Suppressor macrophage (primary cell): Measurements from ENCODE around the gene SYF2.
"Not testable (repeated sequence)": the region's sequence is repeated elsewhere in the genome, so short reads cannot be mapped to it uniquely, and the experiment has no call there.

ENCODE experiments used
- DNase-seq, 4 experiments: peaks; one replicate each; pipeline ENCODE4 v3.0.0-alpha.2; 2020 to 2022

Gene SYF2

DNA sequence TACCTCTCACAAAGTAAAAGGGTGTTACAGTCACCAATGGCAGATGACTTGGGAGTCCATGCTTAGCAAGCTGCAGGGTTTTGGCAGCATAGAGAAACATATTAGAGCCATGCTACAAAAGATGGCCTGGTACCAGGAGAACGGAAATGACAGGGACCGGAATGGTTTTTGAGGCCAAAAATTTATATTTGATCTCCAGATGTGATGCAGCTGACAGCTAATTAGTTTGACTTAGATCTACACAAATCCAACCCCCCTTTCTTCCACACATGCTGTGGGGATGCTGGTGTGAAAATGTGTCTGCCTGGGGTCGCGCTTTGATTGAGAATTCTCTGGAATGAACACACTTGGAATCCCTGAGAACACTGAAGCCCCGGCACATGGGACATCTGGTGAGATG lies 26.5 kb downstream of the SYF2 start:
- DNase-seq = no peak

DNA sequence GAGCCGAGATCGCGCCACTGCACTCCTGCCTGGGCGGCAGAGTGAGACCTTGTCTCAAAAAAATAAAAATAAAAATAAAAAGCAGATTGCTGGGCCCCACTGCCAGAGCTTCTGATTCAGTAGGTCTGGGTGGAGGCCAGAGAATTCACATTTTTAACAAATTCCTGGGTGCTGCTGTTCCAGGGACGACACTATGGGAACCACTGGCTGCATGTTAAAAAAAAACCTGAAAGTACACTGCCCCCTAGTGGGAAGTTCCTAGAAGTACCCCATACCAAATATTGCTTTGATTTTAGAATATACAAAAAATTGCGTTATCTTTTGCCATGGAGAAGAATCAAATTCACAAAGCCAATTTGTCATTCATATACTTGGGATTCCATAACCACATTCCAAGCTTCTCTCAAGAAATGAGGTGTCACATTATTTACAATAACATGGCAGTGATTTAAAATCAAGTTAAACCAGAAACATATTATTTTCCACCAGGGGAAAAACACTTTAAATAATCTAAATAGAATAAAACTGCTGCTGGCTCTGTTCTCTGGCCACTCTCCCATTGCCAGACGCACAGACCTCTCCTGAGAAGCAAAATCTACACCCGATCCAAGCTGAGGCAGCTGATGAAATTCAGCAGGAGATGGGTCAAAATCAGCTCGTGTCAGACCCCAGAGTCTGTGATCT lies 27.4 kb downstream of the SYF2 start:
- DNase-seq = peak; percentile 58 to 83 (median 70)

DNA sequence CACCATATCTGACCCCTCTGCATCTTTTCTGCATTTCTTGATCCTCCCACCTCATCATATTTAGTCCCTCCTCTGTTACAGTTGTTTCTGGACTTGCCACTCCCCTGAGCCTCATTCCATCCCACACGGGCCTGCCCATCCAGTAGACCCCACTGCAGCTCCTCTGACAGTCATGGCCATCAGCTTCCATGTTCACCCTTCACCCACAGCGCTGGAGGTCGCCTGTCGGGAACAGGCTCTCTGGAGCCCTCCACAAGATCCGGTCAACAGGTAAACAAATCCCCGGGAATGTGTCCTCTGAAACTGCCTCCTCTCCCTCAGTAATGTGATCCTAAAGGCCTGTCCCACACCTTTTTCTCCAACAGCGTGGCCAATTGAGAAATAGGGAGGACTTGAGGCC lies 31.3 kb downstream of the SYF2 start:
- DNase-seq = no peak

DNA sequence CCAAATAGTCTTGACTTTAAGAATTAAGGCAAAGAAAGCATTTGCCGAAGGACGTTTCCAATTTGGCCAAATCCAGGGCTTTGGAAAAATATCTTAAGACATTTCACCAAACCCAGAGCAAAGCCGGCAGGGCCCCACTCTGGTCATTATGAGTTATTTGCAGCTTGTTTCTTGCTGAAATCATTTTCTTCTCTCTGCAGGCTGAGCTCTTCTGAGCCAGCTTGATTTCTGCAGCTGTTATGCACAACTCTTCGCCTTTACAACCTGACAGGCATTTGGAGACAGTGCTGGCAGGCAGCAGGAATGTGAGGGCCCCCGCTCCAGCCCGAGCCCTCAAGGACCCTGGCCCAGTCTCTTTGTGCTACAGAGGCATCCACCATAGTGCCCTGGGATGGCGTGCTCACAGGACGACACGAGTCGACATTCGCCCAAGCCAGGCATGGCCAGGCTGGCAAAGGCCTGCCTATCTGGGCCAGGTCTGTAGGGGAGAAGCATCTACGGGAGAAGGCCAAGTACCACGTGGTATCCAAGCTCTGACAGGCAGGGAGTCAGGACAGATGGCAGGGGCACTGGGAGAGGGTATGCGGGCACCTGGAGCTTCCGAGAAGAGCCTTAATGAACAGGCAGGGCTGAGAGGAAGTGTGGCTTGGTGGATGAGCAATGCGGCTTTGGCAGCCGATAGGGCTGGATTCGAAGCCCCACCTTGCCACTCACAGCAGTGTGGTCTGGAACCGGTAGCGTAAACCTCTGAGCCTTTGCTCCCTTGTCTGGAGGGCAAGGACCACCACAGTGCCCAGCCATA lies 32.3 kb downstream of the SYF2 start:
- no peak for DNase-seq

DNA sequence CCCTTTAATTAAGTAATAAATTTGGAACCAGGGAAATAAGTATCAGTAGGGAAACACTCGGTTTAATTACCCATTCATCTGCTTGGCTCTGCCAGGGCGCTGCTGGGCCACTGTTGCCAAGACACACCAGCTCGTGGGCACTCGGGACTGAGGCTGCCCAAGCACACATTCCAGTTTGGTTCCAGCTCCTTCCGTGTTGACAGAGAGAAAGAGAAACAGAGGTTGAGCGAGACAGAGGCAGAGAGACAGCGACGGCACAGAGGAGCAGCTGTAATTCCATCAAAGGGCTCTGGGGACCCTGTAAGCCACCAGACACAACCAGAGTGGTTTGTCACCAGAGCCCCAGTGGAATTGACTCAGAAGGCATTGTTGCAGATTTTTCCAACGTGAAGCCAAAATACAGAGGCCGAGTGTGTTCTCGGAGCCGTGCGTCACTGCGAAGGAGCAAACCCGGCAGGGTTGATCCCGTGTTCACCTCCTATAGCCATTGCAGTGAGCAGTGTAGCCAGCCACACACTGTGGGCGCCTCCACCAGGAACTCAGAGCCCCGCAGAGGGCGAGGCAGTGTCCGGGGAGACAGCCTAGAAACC lies 33.5 kb downstream of the SYF2 start:
- DNase-seq = no peak

DNA sequence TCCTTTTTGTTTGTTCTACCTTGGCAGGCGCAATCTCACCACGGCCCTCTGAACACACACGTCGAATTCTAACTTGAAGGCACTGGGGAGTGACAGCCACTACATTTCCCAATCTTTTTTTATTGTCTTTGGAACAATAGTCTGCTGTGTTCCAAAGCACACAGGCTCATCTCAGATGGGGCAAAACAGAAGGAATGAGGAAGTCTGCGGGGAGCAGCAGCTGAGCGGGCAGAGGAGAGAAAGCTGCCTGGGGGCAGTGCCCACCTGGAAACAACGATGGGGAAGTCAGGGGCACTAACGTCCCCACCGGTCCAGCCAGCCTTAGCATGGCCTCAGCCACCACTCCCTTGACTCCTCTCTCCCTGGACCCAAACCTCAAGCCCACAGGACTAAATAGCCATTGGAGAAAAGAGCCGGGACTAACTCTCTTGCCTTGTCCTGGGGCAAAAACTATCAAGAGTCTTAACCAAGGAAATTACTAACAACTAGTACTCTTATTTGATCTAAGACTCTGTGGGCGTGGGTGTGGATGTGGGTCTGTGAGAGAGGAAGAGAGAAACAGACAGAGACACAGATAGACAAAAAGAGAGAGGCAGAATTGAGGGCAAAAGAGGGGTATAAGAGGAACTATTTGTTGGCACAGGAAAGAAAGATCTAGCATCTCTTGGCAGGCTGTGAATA lies 34.2 kb downstream of the SYF2 start:
- peak in 3 of 4 experiments; percentile 8 to 29 (median 19) for DNase-seq

DNA sequence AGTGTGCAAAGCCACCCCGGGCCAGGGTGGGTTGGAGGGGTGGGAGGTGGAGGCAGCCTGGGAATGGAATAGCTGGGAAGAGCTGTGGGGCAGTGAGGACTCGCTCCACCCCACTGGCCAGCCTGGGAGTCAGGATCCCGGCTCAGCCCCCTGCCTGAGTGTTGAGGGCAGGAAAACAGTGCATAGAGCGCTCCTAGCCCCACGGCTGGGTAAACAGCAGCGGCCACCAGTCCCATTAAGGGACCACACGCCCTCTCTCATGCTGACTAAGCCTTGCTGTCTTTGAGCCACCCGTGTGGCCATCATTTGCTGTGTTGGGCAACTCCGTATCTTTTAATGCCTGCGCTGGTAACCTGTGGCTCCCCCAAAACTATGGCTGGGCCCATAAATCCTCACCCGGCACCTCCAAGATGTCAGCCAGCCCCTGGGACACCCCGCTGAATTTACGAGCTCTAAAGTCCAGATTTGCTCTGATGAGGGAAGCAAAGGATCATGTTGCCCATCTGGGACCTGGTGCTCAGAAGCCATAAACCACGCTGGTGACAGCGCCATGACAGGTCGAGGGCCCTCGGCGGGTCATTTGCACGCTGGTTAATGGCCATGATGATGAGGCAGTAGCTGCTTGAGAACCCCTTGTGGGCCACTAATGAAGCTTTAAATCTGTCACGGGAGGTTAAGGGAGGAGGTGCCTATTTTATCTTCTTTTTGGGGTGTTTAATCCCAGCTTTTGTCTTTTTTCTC lies 34.9 kb downstream of the SYF2 start:
- no peak for DNase-seq

DNA sequence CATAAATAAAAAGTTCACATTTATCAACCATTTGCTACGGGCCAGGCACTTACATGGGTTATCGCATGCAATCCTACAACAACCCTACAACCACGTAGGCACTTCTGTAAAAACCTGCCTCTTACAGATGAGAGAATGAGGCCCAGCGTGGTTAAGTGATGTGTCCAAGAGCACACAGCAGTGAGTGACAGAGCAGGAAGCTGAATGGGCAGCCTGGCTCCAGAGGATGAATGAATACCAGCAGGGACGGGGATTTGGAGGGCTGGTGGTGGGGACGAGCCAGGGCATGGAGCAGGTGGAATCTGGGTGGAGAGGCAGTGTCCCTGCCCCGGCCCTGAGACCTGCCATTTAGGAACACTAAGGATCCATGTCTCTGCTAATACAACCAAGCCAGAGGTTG lies 35.5 kb downstream of the SYF2 start:
- DNase-seq = no peak

DNA sequence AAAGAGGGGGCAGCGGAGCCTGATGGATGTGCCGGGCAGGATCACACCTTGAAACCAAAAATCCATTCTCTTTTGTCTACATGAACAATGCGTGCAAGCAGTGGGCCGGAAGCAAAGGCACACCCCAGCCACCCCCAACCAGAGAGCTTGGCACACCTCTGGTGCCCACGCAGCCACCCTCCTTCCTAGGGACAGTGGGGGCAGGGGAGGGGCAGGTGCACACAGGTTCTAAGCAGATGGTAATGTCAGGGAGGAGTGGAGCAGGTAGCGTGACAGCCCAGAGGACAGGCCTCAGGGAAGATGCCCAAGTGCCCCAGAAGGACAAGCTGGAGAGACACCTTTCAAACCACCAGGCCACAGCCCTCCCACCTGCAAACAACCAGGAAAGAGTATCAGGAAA lies 36.5 kb downstream of the SYF2 start:
- DNase-seq = no peak

DNA sequence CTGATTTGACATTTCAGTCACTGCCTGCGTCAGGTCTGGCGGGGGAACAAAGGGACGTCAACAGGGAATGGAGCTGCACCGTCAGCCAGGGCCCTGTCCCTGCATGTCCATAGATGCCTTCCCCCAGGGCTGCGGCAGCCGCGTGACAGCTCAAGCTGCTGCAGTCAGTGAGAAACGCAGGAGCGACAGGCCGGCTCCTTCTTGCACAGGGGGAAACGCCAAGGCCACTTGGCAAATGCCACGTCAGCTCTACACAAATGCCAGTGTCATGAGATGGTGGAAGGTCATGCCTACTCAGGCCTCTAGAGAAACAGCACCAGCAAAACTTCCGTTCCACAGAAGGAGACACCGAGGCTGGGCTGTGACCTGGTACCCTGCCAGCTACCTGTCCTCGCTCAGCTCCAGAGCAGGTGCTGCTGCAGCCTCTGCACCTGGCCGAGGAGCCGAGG lies 37.7 kb downstream of the SYF2 start:
- DNase-seq = no peak

DNA sequence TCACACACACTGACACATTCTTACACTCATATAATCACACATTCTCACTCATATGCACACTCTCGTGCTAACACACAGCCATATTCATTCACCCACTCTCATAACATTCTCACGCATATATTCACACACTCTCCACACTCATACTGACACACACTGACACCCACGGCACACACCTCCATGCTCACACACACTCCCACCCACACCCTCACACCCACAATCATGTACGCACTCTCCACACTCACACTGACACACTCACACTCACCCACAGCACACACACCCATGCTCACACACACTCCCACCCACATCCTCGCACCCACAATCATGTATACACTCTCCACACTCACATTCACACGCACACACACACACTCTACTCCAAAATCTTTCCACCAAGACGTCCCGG lies 38.2 kb downstream of the SYF2 start:
- no peak for DNase-seq

DNA sequence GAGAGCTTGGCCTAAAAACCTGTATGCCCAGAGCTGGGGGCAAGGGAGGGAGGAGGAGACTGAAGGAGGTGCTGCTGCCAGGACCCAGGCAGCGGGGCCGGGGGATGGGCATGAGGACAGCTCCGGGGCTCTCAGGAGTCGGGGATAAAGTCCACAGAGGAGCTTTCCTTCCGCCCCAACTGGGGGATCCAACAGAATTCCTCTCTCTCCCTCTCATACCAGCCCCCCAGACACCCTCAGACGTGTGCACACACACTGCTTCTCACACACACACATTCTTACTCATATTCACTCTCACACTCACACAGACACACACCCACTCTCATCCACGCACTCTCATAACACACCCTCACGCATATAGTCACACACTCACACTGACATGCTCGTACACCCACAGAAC lies 39.1 kb downstream of the SYF2 start:
- no peak for DNase-seq

DNA sequence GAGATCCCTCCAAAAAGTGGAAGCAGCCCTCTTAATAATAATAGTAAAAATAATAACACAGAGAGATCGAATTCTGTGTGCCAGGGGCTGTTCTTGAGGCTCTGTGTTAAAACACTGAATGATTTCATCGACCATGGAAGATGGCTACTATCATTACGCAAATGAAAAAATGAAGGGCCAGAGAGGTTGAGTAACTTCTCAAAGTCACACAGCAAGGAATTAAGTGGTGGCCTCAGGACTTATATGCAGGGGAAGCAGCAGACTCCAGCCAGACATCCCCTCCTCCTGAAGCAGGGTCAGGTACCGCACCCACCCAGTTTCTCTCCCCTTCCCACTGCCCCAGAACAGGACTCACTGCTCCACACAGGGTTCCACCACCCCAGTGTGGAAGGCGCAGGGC lies 40.1 kb downstream of the SYF2 start:
- DNase-seq = no peak

DNA sequence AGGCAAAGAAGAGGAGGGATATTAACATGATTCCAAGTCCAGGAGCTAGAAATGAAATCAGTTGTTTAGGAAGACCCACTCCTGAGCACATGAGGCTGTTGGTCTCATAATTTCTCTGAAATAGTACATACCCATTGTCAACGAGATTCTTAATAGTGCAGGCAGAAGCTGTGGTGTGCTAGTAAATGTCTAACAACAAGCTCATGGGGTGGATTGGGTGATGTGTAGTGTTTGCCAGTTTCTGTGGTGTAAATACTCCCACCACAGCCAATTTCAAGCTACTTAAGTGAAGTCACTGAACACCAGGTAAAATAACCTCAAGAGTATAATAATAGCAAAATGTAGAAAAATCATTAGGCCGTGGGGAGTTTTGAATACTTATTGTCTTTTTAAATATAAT lies 42.0 kb downstream of the SYF2 start:
- no peak for DNase-seq

DNA sequence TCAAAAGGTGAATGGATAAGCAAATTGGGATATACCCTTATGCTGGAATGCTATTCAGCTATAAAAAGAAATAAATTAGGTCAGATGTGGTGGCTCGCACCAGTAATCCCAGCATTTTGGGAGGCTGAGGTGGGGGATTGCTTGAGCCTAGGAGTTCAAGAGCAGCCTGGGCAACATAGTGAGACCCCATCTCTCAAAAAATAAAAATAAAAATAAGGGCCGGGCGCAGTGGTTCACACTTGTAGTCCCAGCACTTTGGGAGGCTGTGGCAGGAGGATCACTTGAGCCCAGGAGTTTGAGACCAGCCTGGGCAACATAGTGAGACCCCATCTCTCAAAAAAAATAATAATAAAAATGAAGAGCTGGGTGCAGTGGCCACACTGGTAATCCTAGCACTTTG lies 44.4 kb downstream of the SYF2 start:
- not testable (repeated sequence) for DNase-seq

DNA sequence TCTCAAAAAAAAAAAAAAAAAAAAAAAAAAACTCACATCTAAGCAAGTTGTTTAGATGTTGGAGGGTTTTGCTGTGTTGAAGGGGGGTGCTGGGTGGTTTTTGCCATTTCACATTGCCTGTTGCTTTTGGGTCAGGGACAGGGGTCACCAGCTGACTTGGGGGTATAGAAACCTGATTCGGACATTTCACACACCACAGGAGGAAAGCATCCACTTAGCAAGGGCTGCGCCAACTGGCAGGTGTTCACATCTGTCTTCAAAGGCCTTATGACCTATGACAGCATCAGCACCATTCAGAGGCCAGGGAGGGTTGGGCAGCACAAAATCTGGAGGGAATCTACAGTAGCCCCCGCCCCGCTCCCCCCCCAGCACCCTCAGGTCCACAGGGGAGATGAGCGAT lies 45.2 kb downstream of the SYF2 start:
- DNase-seq = no peak

DNA sequence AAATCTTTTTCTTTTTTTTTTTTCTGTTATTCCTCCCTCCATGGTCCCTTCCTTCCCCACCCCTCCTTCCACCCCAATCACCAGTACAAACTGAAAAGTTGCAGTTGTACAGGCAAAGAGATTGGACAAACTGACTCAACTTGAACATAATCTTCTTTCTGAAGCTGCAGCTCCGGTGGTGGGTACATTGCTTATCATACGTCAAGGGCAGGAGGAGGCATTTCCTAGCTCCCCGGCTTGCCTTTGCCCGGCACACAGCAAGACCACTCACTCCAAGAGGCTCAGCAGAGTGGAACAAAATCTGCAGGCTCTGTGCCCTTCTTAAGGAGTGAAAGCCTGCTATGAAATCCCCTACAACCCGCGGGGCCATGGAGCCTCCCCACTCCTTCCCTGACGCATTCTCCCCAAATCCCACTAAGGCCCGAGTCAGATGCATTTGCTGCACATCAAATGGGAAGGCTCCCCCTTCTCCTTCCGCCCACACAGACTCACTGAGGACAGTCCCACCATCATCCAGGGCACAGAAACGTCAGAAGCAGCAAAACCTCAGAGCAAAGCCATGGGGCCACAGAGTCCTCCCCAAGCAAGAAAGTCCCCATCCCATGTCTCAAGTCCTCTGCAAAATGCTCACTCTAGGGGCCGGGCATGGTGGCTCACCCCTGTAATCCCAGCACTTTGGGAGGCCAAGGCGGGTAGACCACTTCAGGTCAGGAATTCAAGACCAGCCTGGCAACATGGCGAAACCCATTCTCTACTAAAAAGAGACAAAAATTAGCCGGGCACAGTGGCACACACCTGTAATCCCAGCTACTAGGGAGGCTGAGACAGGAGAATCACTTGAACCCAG lies 45.9 kb downstream of the SYF2 start:
- DNase-seq = no peak

DNA sequence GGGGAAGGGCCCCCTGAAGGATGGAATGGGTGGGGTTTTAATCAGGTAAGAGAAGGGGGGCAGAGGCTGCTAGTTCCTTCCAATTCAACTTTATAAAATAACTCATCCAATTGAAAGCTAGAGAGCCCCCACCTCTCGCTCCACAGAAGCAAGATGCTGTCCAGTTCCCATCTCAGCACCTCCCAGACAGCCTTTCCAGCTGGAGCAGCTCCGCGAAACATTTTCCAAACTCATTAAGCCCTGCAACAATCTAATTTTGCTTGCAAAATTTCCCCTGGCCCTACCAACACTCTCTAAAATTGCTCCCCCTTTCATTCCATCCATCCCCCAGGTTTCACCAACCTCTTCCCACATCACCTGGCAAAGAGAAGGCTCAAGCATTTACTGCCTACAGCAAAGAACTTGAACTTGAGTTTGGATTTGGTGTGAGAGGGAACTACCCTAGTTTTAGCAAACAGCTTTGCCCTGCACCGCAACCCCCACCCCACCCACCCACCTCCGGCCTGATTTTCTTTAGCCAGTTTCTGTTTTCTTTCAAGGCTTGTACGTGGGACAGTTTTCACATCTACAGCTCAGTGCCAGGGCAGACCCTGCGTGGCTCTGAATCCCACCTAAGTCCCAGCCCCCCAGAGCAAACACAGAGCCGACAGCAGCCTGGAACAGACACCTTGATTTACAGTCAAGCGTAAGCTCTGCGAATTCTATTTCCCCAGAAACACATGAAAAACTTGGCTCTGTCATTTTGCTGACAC lies 46.7 kb downstream of the SYF2 start:
- DNase-seq = no peak

DNA sequence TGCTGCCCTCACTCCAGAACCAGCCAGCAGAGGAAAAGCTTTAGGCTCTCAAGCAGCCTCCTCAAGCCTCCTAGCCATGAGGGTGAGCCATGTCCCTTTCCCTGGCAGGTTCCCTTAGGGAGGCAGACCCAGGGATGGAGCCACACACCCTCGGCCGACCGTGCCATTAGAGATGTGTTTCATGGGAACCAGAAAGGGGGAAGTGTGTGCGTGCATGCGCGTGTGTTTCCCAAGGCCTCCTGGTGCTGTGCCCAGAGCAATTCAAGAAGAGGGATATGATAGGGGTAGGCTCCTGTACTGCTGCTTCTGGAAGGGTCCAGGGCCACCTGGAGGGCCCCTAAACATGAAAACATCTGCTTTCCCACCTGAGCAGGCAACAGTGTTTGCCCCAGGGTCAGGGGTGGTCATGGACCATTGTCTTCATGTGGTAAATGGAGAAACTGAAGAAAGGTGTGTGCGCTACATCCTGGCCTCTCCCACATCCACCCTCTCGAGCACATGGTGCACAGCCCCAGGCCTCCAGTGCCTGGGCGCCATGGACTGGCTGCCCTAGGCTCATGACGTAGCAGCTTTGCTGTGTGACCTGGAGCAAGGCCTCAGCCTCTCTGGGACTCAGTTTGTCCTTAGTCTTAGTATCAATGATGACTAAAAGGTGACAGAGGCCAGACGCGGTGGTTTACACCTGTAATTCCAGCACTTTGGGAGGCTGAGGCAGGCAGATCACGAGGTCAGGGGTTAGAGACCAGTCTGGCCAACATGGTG lies 48.1 kb downstream of the SYF2 start:
- DNase-seq = peak; percentile 19 to 70 (median 52)
